ENCODE measurements around the gene RCAN2.

RCAN2 gene

DNA sequence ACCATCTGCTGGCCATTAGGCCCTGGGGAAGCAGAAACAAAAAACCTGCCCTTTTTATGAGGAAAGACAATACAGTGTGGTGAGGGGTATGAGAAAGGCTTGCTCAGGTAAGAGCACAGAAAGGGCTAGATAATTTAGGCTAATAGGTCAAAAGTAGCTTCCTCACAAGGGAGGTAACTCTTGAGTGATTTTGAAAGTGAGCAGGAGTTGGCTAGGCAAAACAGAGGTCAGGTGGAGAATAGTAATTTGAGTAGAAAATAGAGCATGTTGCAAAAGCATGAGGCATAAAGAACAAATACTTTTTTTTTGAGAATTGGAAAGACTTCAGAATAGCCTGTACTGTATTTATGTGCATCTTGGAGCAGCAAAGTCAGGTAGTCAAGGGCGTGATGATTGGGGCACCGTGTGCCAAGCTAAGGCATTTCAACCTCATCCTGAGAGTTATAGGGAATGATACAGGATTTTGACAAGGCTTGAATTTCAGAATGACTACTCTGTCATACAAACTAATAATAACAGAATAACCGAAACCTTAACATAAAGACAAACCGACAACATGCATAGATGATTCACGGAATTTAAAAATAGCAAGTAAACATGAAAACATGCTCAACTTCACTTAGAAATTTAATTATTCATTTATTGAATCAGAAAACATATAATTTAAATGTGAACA, 197.5 kb downstream of the RCAN2 start:
- no peak for DNase-seq

DNA sequence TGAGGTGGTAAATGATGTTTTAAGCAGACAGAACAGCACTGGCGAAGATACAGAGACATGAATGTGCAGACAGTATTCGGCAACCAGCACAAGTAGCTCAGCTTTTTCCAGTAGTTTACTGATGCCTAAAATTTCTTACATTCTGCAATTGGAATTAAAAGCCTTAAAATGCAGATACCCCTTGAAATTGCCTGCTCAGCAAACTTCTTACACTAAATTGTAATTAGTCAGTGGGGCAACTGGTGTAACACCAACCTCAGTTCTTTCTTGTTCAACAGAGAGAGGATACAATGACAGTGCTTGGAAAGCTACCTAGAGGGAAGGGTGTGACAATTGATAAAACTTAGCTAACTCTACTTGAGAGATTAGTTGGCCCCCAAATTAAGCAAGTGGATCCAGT, 199.4 kb downstream of the RCAN2 start:
- DNase-seq, result no peak

GRCh38 chr6:46291275-46291633, 200.0 kb downstream of the RCAN2 start:
- DNase-seq, result no peak

- DNase-seq, result no peak
Measured at GRCh38 chr6:46290421-46291274, 200.6 kb downstream of the RCAN2 start.

DNA sequence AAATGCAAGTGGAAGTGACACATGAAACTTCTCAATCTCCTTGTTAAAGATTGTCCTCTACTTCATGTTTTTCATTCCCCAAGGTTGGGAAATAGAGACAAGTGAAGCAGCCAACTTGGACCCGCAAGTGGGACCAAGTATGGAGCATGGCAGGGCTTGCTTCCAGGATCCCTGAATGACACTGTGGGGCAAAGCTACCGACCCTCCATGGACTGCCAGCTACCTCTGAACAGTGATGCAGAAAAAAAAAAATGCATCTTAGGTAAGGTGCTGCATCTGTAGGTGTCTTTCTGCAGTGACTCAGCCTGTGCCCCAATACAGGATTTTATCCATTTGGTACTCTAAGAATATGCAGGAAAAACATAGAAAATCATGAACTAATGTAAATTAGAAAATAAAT, 201.4 kb downstream of the RCAN2 start:
- no peak for DNase-seq

DNA sequence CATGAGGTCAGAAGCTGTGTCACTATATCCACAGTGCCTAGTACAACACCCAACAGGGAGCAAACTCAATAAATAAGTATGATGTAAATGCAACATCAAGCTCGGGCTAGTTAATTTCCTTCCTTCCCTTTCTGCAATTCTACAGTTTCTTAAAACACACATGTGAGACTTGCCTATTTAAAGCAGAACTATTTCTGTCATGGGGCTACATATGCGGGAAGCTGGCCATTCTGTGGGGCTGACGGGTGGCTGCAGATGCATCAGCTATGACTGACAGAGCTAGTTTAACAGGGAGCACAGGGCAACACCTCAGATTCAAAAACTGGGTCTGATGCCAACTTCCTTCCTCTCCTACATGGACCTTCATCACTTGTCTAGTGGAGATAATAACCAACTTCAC, 202.4 kb downstream of the RCAN2 start:
- DNase-seq, result peak in 2 of 58 donors; percentile 11 to 22

GRCh38 chr6:46287681-46288080, 203.6 kb downstream of the RCAN2 start:
- no peak for DNase-seq

DNA sequence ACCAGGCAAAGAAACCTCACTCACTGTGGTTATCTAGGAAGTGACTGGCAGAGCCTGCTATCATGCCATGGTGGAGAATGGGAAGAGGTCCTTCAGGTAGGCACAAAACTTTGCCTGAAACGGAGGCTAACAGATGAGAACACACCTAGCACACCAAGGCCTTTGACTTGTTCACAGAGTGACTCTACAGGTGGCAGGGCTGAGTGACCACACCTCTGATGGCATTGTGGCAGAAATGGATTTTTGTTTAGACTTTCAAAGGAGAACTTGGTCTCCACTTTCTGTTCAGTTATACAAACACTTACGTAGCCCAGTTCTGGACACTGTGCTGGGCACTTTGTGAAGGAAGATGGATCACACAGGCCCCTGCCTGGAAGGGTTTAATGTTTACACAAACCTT, 204.2 kb downstream of the RCAN2 start:
- DNase-seq, result no peak

- peak in 10 of 58 donors; percentile 4 to 37 (median 10) for DNase-seq
Measured at GRCh38 chr6:46284475-46284874, 206.8 kb downstream of the RCAN2 start.

DNA sequence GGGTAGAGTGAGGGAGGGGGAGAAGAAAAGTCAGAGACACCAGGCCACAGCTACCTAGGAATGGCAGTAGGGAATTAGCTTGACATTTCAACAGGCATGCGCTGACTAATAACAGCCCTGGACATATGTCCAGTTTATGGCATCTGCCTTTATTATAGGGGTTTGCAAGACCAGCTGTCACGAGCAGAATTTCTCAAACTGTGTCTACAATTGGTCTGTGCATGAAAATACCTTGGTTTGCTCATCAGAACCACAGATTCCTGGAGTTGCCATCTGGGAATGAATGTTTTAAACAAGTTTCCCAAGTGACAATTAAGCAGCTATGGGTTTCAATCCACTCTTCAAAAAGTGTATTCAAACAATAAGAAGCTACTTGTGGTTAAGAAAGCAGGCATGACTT, 210.1 kb downstream of the RCAN2 start:
- no peak for DNase-seq

DNA sequence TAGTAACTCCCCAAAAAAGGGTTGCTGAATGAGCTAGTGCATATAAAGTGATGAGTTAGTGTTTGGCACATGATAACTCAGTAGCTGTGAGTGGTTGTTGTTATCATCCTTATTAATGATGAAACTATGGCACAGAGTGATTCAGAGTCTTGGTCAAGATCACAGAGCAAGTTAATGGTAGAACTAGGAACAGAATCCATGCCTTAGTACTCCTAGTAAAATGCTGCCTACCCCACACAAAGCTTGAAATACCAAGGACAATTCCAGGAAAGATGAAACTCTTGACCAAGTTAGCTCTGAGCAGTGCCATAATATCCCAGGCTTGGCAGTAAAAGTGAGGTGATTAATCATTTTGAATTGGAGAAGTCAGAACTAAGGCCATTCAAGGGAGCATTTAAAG, 211.4 kb downstream of the RCAN2 start:
- DNase-seq, result no peak

GRCh38 chr6:46276576-46277142, 214.6 kb downstream of the RCAN2 start:
- peak in 6 of 58 donors; percentile 6 to 63 (median 15) for DNase-seq

DNA sequence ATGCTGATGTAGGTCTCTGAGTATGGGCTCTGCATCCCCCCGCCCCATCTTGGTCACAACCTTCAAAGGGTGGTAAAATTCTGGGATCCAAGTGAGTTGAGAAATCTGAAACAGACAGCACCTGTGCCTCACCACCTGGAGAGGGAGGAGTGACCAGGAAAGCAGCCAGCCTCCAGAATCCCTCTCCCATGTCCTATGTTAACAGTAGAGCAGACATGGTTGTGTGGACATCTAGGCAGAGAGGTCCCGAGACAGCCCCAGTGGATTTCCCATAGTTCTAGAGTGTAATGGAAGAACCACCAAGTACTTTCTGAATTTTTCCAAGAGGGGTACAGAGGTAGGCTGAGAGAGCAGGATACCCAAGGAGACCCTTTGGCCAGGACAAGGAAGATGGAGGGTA, 216.7 kb downstream of the RCAN2 start:
- no peak for DNase-seq

GRCh38 chr6:46273911-46274310, 217.3 kb downstream of the RCAN2 start:
- no peak for DNase-seq

DNA sequence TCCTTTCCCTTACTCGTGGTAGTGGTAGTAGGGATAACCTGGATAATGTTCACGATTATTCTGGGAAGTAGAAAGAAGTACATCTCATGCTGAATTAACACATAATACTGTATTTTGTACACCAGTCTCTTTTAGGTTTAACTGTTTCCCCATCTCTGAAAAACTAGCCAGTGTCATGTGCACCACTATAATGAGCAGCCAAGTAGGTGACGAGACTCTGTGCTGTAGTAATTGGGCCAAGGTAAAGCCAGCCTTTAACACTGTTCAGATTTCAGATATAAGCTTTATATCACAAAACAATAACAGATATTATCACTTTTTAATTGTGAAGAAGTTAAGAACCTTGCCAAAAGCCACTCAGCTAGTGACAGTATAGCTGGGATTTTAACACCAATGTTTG, 219.5 kb downstream of the RCAN2 start:
- no peak for DNase-seq

- no peak for DNase-seq
Measured at GRCh38 chr6:46271107-46271506, 220.1 kb downstream of the RCAN2 start.

- DNase-seq, result no peak
Measured at GRCh38 chr6:46270336-46270735, 220.9 kb downstream of the RCAN2 start.

GRCh38 chr6:46269447-46270229, 221.6 kb downstream of the RCAN2 start:
- peak in 22 of 58 donors; percentile 11 to 68 (median 26) for DNase-seq

GRCh38 chr6:46267515-46267914, 223.7 kb downstream of the RCAN2 start:
- DNase-seq, result no peak

DNA sequence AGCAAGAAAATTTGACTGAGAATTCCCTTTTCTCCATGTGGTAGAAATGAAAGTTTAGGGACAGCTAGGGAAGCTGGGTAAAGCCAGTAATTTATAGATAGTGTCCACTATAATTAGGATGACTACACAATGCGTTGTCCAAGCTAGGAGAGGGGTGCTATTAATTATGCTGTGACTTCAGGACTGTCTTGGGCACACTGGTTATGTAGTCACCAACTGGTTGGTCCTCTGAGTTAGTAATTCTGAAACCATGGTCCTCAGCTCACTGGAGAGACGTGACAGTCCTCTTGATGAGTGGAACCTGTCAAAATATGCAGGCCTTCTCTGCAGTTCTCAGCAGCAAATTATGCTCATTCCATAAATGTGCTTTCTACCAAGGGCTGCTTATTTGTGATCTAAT, 225.9 kb downstream of the RCAN2 start:
- no peak for DNase-seq

DNA sequence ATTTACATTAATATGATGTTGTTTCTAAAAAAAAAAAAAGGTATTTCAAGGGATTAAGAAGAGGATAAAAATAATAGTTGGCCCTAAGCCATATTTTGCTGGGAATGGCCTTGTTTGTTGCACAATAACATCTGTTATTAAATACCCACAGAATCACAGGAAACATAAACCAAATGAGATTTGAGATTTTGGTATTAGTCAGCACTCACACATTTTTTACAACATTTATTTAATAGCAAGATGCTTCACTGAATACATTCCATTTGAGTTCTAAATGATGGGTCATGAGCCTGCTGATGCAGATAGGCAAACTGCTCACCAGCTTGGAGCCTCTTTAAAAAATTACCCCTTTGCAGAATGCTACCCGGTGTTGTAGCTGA, 227.6 kb downstream of the RCAN2 start:
- no peak for DNase-seq
